Measurements from ENCODE around the gene INPP5A.

The INPP5A gene

GRCh38 chr10:132780356-132780755 is 242.8 kb downstream of the INPP5A start:
- peaks cover 12% of the 10 kb centered on the region for H3K27me3 ChIP-seq (ENCODE audit: insufficient read depth, poor library complexity, severe bottlenecking)
- TF ChIP-seq POLR2AphosphoS5 (IDR thresholded peaks at IDR 0.05; ENCODE audit: low read depth) (no peak), CTCF (IDR thresholded peaks at IDR 0.05; ENCODE audit: insufficient read depth, low read length) (no peak), GABPA (IDR thresholded peaks at IDR 0.05; ENCODE audit: low read depth) (no peak), SPI1 (IDR thresholded peaks at IDR 0.05; ENCODE audit: borderline replicate concordance, low read depth) (no peak), REST (IDR thresholded peaks at IDR 0.05; ENCODE audit: insufficient replicate concordance, low read depth) (no peak)
- H3K4me3 ChIP-seq (replicated peaks; ENCODE audit: insufficient read depth, low read length) = no peak overlapping the region
- DNase-seq (ENCODE audit: low read depth in 1 of 2, low spot score in 1 of 2) = no peak
- no peak overlapping the region for H3K27ac ChIP-seq (replicated peaks)

- H3K27ac ChIP-seq (replicated peaks) = no peak overlapping the region
- H3K27me3 ChIP-seq (ENCODE audit: insufficient read depth, poor library complexity, severe bottlenecking) = peaks cover 16% of the 10 kb centered on the region
- TF ChIP-seq POLR2AphosphoS5 (IDR thresholded peaks at IDR 0.05; ENCODE audit: low read depth) = no peak
- no peak for TF ChIP-seq CTCF (IDR thresholded peaks at IDR 0.05; ENCODE audit: insufficient read depth, low read length)
- no peak for TF ChIP-seq GABPA (IDR thresholded peaks at IDR 0.05; ENCODE audit: low read depth)
- TF ChIP-seq REST (IDR thresholded peaks at IDR 0.05; ENCODE audit: insufficient replicate concordance, low read depth) = no peak
- no peak for TF ChIP-seq SPI1 (IDR thresholded peaks at IDR 0.05; ENCODE audit: borderline replicate concordance, low read depth)
- DNase-seq (ENCODE audit: low read depth in 1 of 2, low spot score in 1 of 2) = no peak
- no peak overlapping the region for H3K4me3 ChIP-seq (replicated peaks; ENCODE audit: insufficient read depth, low read length)
Observed at GRCh38 chr10:132781556-132781955, 244.0 kb downstream of the INPP5A start.

- no peak for DNase-seq (ENCODE audit: low read depth in 1 of 2, low spot score in 1 of 2)
- no peak overlapping the region for H3K27ac ChIP-seq (replicated peaks)
- H3K27me3 ChIP-seq (ENCODE audit: insufficient read depth, poor library complexity, severe bottlenecking) = peaks cover 31% of the 10 kb centered on the region
- TF ChIP-seq SPI1 (IDR thresholded peaks at IDR 0.05; ENCODE audit: borderline replicate concordance, low read depth) (no peak), CTCF (IDR thresholded peaks at IDR 0.05; ENCODE audit: insufficient read depth, low read length) (no peak), REST (IDR thresholded peaks at IDR 0.05; ENCODE audit: insufficient replicate concordance, low read depth) (no peak), GABPA (IDR thresholded peaks at IDR 0.05; ENCODE audit: low read depth) (no peak), POLR2AphosphoS5 (IDR thresholded peaks at IDR 0.05; ENCODE audit: low read depth) (no peak)
- H3K4me3 ChIP-seq (replicated peaks; ENCODE audit: insufficient read depth, low read length) = no peak overlapping the region
Observed at GRCh38 chr10:132783165-132783939, 245.8 kb downstream of the INPP5A start.
